ENCODE measurements around the gene EPHA4. TPM values are rescaled to one million over a fixed set of nuclear protein-coding genes. Genes with fewer than 3 reads are reported as not detected.

EPHA4 gene
- total and polyA plus RNA-seq, 4 donors = 54.5 to 60.9 (median 57.2) TPM

DNA sequence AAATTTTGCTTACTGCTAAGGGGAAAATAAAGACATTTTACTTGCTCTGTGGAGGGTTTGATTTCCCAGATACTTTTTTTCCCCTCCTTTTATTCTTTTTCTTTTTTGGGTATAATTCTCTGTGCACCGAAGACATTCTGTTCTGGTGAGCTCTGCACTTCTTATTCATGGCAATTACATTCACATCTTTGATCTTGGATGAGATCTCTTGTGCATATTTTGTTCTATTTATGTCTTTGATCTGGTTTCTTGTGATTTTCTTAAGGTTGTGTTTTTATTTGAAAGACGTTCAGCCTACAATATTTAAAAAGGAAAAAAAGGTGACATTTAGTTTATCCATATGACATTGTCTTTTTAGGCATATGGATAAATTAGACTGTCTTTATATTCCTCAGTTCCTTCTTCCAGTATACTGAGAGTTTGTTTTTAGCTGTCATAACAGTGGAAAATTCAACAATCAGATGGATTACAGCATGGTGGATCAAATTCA is 33.7 kb upstream of the EPHA4 start:
- no peaks in the 10 kb centered on the region for H3K36me3 ChIP-seq (ENCODE audit: control insufficient read depth, insufficient read depth, low read length)
- no peaks in the 10 kb centered on the region for H3K4me1 ChIP-seq (ENCODE audit: control insufficient read depth, insufficient read depth, low read length)
- H3K4me3 ChIP-seq (ENCODE audit: low read depth, low read length) = no peak overlapping the region
- WGBS (ENCODE audit: insufficient coverage) = no CpG with 5 or more reads among the region's 2 CpGs
- DNase-seq (ENCODE audit: low read depth in 4 of 6, low spot score in 6 of 6) = peak in 2 of 6 donors; percentile 8 to 47
- H3K9me3 ChIP-seq (ENCODE audit: control insufficient read depth, insufficient read depth, low read length) = no peaks in the 10 kb centered on the region
- no peak overlapping the region for H3K27ac ChIP-seq (ENCODE audit: low read depth, low read length)
- H3K27me3 ChIP-seq (ENCODE audit: control insufficient read depth, insufficient read depth, low read length) = no peaks in the 10 kb centered on the region

DNA sequence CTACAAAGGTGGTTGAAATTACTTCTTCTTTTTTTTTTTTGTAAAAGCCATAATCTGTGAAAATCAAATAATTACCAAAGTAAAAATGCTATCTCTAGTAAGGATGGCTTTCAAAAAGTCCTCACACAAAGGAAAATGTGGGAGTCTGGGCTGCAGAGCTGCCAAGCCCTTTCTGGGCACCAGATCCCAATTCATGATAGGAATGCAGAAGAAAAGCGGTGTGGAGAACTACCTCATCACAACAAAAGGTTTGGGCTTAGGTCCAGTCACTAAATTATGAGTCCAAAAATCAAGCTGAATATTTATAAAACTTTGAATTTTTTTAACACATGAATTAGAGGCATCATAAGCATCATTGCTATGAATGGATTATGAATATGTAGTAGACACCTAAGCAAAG is 30.8 kb upstream of the EPHA4 start:
- H3K27ac ChIP-seq (ENCODE audit: low read depth, low read length) = no peak overlapping the region
- DNase-seq (ENCODE audit: low read depth in 4 of 6, low spot score in 6 of 6) = peak in 1 of 6 donors; percentile 50
- no CpG with 5 or more reads among the region's 1 CpG for WGBS (ENCODE audit: insufficient coverage)

DNA sequence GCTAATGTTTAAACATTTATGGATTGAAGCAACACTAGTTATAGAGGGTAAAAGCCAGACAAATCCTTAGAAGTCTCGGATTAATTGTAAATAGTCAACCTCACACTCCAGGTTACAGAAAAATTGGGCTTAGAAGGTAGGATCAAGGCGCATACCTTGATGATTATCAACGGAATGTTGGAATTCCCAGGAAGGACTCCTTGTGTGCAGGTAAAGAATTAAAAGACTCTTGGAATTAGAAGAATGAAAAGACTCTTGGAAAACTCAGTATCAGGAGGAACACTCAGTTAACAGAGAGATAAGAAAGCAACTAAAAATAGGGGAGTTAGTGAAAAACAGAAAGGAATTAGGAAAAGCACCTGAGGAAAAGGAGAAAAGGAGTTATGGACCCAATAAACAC is 29.3 kb upstream of the EPHA4 start:
- Histone ChIP-seq H3K27ac (ENCODE audit: low read depth, low read length) (no peak overlapping the region), H3K4me1 (ENCODE audit: control insufficient read depth, insufficient read depth, low read length) (no peaks in the 10 kb centered on the region), H3K27me3 (ENCODE audit: control insufficient read depth, insufficient read depth, low read length) (no peaks in the 10 kb centered on the region), H3K36me3 (ENCODE audit: control insufficient read depth, insufficient read depth, low read length) (no peaks in the 10 kb centered on the region), H3K4me3 (ENCODE audit: low read depth, low read length) (no peak overlapping the region), H3K9me3 (ENCODE audit: control insufficient read depth, insufficient read depth, low read length) (no peaks in the 10 kb centered on the region)
- WGBS (ENCODE audit: insufficient coverage) = 100% methylated on average over 2 of the region's 3 CpGs
- no peak for DNase-seq (ENCODE audit: low read depth in 4 of 6, low spot score in 6 of 6)

More for the DNA sequence above, 30.8 kb upstream of the EPHA4 start:
- no peaks in the 10 kb centered on the region for H3K36me3 ChIP-seq (ENCODE audit: control insufficient read depth, insufficient read depth, low read length)
- H3K27me3 ChIP-seq (ENCODE audit: control insufficient read depth, insufficient read depth, low read length) = no peaks in the 10 kb centered on the region
- no peak overlapping the region for H3K4me3 ChIP-seq (ENCODE audit: low read depth, low read length)
- H3K9me3 ChIP-seq (ENCODE audit: control insufficient read depth, insufficient read depth, low read length) = no peaks in the 10 kb centered on the region
- no peaks in the 10 kb centered on the region for H3K4me1 ChIP-seq (ENCODE audit: control insufficient read depth, insufficient read depth, low read length)

DNA sequence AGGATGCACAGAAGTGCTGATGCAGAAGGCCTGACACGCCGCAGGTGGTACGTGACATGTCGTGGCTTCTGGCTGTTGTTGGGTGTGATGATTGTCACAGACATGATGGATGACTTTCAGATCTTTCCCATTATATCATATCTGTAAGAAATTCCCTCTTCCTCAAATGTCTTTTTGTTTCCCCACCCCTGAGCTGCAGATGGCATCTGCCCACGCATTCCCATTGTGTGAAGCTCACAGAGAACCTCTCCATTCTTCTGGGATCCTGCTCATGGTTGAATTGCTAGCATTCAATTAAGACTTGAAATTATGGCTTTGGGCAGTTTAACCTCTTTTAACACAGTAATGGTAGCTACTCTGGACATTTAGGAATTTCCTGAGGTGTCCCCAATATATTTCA is 28.3 kb upstream of the EPHA4 start:
- Histone ChIP-seq H3K4me1 (ENCODE audit: control insufficient read depth, insufficient read depth, low read length) (no peaks in the 10 kb centered on the region), H3K27me3 (ENCODE audit: control insufficient read depth, insufficient read depth, low read length) (no peaks in the 10 kb centered on the region), H3K9me3 (ENCODE audit: control insufficient read depth, insufficient read depth, low read length) (no peaks in the 10 kb centered on the region), H3K27ac (ENCODE audit: low read depth, low read length) (no peak overlapping the region), H3K4me3 (ENCODE audit: low read depth, low read length) (no peak overlapping the region), H3K36me3 (ENCODE audit: control insufficient read depth, insufficient read depth, low read length) (no peaks in the 10 kb centered on the region)
- DNase-seq (ENCODE audit: low read depth in 4 of 6, low spot score in 6 of 6) = no peak
- no CpG with 5 or more reads among the region's 5 CpGs for WGBS (ENCODE audit: insufficient coverage)

DNA sequence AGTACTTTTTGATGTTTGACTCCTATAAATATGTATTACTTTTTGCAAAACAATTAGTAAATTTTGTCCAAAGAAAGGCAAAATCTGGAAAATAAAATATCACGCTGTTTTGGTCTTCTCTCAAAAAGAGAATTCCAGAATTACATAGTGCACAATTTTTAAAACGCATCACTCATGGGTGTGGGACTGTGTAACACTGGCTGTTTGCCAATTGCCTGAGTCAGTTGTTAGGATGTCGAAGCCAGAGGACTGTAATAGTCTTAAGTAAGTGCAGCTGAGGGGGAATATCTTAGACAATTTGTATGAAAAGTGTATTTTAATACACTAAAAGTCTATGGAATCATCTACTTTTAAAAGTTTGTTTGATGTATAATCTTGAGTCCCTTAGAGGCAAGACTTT is 24.1 kb upstream of the EPHA4 start:
- WGBS (ENCODE audit: insufficient coverage) = no CpG with 5 or more reads among the region's 3 CpGs
- no peaks in the 10 kb centered on the region for H3K36me3 ChIP-seq (ENCODE audit: control insufficient read depth, insufficient read depth, low read length)
- H3K27ac ChIP-seq (ENCODE audit: low read depth, low read length) = no peak overlapping the region
- no peaks in the 10 kb centered on the region for H3K9me3 ChIP-seq (ENCODE audit: control insufficient read depth, insufficient read depth, low read length)
- DNase-seq (ENCODE audit: low read depth in 4 of 6, low spot score in 6 of 6) = no peak
- H3K4me1 ChIP-seq (ENCODE audit: control insufficient read depth, insufficient read depth, low read length) = no peaks in the 10 kb centered on the region
- H3K4me3 ChIP-seq (ENCODE audit: low read depth, low read length) = no peak overlapping the region
- H3K27me3 ChIP-seq (ENCODE audit: control insufficient read depth, insufficient read depth, low read length) = no peaks in the 10 kb centered on the region

DNA sequence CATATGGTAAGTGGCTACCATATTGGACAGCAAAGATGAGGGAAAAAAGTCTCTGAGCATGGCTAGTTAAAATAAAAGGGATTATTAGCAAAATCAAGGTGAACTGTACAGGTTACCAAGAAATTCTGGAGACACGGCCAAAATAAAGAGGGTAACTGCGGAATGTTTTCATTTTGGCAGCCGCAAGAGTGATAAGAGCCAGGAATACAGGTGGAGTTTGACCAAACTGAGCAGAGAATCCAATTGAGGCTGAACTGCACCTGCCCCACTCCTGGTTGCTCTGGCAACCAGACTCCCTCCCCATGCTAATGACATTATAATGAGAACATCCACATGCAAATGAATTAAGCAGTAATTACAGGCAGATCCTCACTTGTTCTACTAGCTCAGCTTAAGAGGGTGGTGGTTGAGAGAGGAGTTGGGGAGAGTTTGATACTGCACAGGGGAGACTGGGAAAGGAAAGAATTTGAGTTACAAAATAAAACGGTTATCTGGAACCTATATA is 18.8 kb upstream of the EPHA4 start:
- Histone ChIP-seq H3K27ac (ENCODE audit: low read depth, low read length) (no peak overlapping the region), H3K9me3 (ENCODE audit: control insufficient read depth, insufficient read depth, low read length) (no peaks in the 10 kb centered on the region), H3K4me3 (ENCODE audit: low read depth, low read length) (no peak overlapping the region), H3K27me3 (ENCODE audit: control insufficient read depth, insufficient read depth, low read length) (no peaks in the 10 kb centered on the region), H3K4me1 (ENCODE audit: control insufficient read depth, insufficient read depth, low read length) (no peaks in the 10 kb centered on the region), H3K36me3 (ENCODE audit: control insufficient read depth, insufficient read depth, low read length) (no peaks in the 10 kb centered on the region)
- DNase-seq (ENCODE audit: low read depth in 4 of 6, low spot score in 6 of 6) = peak in 2 of 6 donors; percentile 27 to 91
- 80% methylated on average over 1 of the region's 4 CpGs for WGBS (ENCODE audit: insufficient coverage)

DNA sequence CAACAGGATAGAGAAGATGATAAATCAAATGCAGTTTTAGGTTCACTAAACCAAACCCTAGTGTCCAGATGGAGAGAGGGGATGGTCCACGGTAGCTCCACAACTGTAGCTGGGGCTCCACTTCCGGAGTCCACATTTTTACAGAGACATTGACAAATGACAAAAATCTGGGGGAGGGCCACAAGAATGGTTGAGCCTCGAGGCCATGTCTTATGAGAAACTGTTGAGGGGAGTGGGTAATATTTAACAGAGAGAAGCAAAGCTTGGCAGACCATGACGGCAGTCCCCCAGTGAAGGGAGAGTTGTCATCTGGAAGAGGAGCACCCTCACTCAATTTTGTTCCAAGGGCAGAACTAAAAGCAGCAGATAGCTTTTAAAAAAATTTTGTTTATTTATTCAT is 17.6 kb upstream of the EPHA4 start:
- 70% methylated on average over 4 of the region's 4 CpGs for WGBS (ENCODE audit: insufficient coverage)
- Histone ChIP-seq H3K27me3 (ENCODE audit: control insufficient read depth, insufficient read depth, low read length) (no peaks in the 10 kb centered on the region), H3K4me1 (ENCODE audit: control insufficient read depth, insufficient read depth, low read length) (no peaks in the 10 kb centered on the region), H3K4me3 (ENCODE audit: low read depth, low read length) (no peak overlapping the region), H3K36me3 (ENCODE audit: control insufficient read depth, insufficient read depth, low read length) (no peaks in the 10 kb centered on the region), H3K9me3 (ENCODE audit: control insufficient read depth, insufficient read depth, low read length) (no peaks in the 10 kb centered on the region), H3K27ac (ENCODE audit: low read depth, low read length) (no peak overlapping the region)
- no peak for DNase-seq (ENCODE audit: low read depth in 4 of 6, low spot score in 6 of 6)

DNA sequence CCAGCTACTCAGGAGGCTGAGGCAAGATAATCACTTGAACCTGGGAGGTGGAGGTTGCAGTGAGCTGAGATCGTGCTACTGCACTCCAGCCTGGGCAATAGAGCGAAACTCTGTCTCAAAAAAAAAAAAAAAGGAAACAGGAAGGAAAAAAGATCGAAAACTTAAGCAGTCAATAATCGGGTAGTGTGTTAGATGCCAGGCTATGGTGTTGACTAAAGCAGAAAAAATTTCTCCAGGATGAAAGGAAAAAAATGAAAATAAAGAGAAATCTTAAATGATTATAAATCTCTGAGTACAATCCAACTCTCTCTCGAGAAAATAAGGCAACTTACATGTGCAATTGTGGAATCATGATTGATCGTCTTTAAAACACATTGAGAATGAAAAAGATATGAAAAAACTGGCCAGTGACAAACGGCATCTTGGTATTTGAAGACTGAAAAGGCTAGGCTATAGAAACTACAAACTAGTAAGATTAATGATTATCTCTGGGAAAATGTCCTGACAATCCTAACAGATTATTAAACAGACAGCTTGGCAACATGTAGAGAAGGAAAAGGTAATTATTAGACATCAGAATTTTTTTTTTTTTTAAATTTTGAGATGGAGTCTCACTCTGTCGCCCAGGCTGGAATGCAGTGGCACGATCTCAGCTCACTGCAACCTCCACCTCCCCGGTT is 16.3 kb upstream of the EPHA4 start:
- Histone ChIP-seq H3K9me3 (ENCODE audit: control insufficient read depth, insufficient read depth, low read length) (no peaks in the 10 kb centered on the region), H3K36me3 (ENCODE audit: control insufficient read depth, insufficient read depth, low read length) (no peaks in the 10 kb centered on the region), H3K4me3 (ENCODE audit: low read depth, low read length) (no peak overlapping the region), H3K4me1 (ENCODE audit: control insufficient read depth, insufficient read depth, low read length) (no peaks in the 10 kb centered on the region), H3K27me3 (ENCODE audit: control insufficient read depth, insufficient read depth, low read length) (no peaks in the 10 kb centered on the region), H3K27ac (ENCODE audit: low read depth, low read length) (no peak overlapping the region)
- 100% methylated on average over 4 of the region's 10 CpGs for WGBS (ENCODE audit: insufficient coverage)
- no peak for DNase-seq (ENCODE audit: low read depth in 4 of 6, low spot score in 6 of 6)

DNA sequence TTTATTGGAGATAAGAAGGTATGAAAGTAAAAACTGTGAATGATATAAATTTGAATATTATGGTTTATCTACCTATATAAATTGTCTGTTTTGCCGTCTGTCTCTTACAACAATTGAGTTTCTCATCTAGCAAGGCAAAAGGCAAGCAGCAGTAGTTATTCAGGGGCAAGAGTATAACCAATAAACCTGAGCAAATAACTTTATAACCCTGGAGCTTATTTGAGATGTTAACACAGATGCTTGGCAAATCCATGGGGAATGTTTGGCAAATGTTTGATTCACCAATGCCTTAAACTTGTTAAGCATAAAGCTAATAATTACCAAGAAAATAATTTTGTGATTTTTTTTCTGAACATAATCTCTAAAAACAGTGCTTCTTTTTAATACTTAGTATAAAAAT is 9.9 kb upstream of the EPHA4 start:
- no peak for DNase-seq (ENCODE audit: low read depth in 4 of 6, low spot score in 6 of 6)
- H3K9me3 ChIP-seq (ENCODE audit: control insufficient read depth, insufficient read depth, low read length) = no peaks in the 10 kb centered on the region
- H3K36me3 ChIP-seq (ENCODE audit: control insufficient read depth, insufficient read depth, low read length) = no peaks in the 10 kb centered on the region
- H3K27ac ChIP-seq (ENCODE audit: low read depth, low read length) = no peak overlapping the region
- no CpG with 5 or more reads among the region's 1 CpG for WGBS (ENCODE audit: insufficient coverage)
- H3K4me1 ChIP-seq (ENCODE audit: control insufficient read depth, insufficient read depth, low read length) = no peaks in the 10 kb centered on the region
- no peak overlapping the region for H3K4me3 ChIP-seq (ENCODE audit: low read depth, low read length)
- no peaks in the 10 kb centered on the region for H3K27me3 ChIP-seq (ENCODE audit: control insufficient read depth, insufficient read depth, low read length)

DNA sequence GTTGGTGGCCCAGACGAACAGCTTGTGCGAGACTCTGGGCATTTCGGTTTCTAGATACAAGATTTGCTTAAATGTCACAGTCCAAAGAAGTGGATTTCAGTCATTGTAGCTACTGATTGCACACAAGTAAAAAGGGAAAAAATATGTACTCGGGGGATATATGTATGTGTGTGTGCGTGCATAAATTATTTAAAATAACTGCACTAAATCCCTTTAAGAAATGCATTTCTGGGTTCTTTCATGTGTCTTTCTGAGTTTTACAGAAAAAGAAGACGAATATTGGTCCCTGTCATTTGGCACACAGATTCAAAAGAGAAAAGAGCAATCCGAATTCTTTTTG is 2.1 kb upstream of the EPHA4 start:
- Histone ChIP-seq H3K27me3 (ENCODE audit: control insufficient read depth, insufficient read depth, low read length) (peaks cover 11% of the 10 kb centered on the region), H3K27ac (ENCODE audit: low read depth, low read length) (peak overlapping the region; percentile 50), H3K36me3 (ENCODE audit: control insufficient read depth, insufficient read depth, low read length) (no peaks in the 10 kb centered on the region), H3K4me3 (ENCODE audit: low read depth, low read length) (peak overlapping the region; percentile 73), H3K9me3 (ENCODE audit: control insufficient read depth, insufficient read depth, low read length) (no peaks in the 10 kb centered on the region), H3K4me1 (ENCODE audit: control insufficient read depth, insufficient read depth, low read length) (peaks cover 37% of the 10 kb centered on the region)
- WGBS (ENCODE audit: insufficient coverage) = 0% methylated on average over 3 of the region's 7 CpGs
- no peak for DNase-seq (ENCODE audit: low read depth in 4 of 6, low spot score in 6 of 6)

All from spinal cord (tissue), 10 donors.